RWPE1 (cell line): Measurements from ENCODE around the gene GRIK4.

Source experiments
- CTCF ChIA-PET: fragments of 350-600 bp; sonication (Branson Sonifier 250); formaldehyde crosslinking; extraction: SDS; loops from one replicate; lab custom pipeline; 2021; lab: Yijun Ruan, JAX
- POLR2A ChIA-PET: fragments of 400-600 bp; formaldehyde crosslinking; extraction: SDS; loops from one replicate; lab custom pipeline; 2020; ENCODE audit warnings: antibody characterized with exemption; ENCODE audit not compliant: low non-redundant PET; lab: Yijun Ruan, JAX
- DNase-seq: peaks from one replicate; pipeline ENCODE4 v3.0.0; 2012; ENCODE audit warnings: low spot score
- H3K27ac ChIP-seq: fragments of 450-650 bp; 2 replicates; pipeline ENCODE4 v1.5.1; 2017
- TF ChIP-seq, protein P1 (sequence below): fragments of 450-650 bp; conservative IDR thresholded peaks from 2 replicates; pipeline ENCODE4 v1.5.1; 2017; ENCODE audit warnings: low read depth, mild to moderate bottlenecking

The GRIK4 gene

DNA sequence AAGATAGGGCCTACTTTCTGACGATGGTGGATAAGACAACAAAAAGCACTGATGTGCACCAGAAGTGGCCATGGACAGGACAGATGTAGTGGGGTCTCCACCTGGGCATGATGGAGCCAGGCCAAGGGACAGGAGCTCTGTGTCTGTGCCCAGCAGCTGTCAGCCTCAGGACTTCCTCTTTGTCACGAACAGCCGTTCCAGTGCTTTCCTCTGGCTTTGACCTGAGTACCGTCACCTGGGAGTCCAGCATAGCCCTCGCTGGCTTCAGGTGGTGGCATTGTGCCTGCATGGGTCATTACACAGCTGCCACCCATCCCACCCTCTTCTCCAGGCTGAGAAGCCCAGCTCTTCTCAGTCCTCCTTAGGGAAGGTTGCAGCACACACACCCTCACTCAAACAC lies 137.8 kb downstream of the GRIK4 start:
- POLR2A ChIA-PET = no interaction called here
- no peak overlapping the region for H3K27ac ChIP-seq
- TF ChIP-seq, protein P1, sequence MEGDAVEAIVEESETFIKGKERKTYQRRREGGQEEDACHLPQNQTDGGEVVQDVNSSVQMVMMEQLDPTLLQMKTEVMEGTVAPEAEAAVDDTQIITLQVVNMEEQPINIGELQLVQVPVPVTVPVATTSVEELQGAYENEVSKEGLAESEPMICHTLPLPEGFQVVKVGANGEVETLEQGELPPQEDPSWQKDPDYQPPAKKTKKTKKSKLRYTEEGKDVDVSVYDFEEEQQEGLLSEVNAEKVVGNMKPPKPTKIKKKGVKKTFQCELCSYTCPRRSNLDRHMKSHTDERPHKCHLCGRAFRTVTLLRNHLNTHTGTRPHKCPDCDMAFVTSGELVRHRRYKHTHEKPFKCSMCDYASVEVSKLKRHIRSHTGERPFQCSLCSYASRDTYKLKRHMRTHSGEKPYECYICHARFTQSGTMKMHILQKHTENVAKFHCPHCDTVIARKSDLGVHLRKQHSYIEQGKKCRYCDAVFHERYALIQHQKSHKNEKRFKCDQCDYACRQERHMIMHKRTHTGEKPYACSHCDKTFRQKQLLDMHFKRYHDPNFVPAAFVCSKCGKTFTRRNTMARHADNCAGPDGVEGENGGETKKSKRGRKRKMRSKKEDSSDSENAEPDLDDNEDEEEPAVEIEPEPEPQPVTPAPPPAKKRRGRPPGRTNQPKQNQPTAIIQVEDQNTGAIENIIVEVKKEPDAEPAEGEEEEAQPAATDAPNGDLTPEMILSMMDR = no peak
- DNase-seq = no peak
- CTCF ChIA-PET = interaction anchor here (0.5 kb wide), 1 partner anchor 12 kb away, joined by 3 read pairs; no protein-coding TSS in a partner anchor

DNA sequence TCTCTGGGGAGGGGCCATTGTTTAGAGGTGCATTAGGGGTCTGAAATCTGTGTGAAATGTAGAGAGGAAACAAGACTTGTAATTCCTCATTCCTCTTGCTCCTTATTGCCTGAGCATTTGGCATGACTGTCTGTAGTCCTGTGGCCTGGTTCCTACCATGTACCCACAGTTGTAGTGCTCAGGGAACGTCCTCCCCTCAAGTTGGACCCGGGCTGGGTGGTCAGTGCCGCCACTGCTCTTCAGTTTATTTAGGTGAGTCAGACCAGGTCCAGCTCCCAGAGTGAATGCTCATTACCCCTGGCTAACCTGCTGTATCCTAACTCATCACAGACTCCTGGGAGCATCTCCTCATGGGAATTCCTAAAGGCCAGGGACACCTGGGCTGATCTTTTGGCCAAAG lies 139.8 kb downstream of the GRIK4 start:
- H3K27ac ChIP-seq = no peak overlapping the region
- no peak for DNase-seq
- POLR2A ChIA-PET = no interaction called here
- TF ChIP-seq, protein P1 = no peak
- CTCF ChIA-PET = no interaction called here

DNA sequence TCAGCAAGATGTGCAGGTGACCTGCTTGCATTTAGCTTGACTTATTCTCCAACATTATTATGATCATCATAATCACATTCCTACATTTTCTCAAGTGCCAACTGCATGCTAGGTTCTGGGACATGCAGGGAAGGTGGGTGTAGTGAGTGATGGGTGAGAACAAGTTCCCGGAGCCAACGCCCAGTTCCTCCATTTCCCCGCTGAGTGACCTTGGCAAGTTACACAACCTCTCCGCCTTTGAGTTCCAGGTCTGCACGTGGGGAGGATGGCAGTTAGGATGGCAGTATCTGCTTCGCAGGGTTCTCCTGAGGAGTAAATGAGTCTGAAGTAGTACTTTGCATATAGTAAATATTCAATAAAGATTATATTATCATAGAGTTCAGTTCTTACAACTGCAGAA lies 140.3 kb downstream of the GRIK4 start:
- ChIA-PET POLR2A (interaction anchor here (0.6 kb wide), 1 partner anchor 9 kb away, joined by 3 read pairs; no protein-coding TSS in a partner anchor), CTCF (no interaction called here)
- no peak overlapping the region for H3K27ac ChIP-seq
- no peak for DNase-seq
- TF ChIP-seq, protein P1 = no peak

DNA sequence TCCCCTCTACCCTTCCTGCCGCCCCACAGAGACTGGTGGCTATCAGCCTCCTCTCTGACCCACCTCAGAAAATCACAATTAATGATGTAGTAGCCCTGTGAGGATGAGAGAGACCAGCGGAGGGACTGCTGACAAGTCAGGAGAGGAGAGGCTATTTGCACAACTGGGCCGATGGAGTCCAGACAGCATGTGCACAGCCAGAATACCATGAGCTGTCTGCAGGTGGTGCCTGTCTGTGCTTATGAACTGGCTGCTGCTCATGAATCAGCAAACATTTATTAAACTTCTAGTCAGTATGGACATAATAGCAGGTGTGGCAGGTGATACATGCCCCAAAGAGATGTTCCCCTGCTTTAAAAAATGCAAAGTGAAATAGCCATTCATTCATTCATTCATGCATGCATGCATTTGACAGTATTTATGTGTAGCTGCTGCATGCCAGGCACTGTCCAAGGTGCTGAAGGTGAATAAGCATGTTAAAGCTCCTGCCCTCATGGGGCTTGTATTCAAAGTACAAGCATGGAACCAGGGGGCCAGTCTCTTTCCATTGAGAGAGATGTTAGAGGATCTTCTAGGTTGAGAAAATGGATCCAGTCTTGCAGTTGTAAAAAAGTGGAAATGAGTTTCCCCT lies 141.3 kb downstream of the GRIK4 start:
- H3K27ac ChIP-seq = no peak overlapping the region
- TF ChIP-seq, protein P1 = no peak
- DNase-seq = no peak
- CTCF ChIA-PET = interaction anchor here (1.3 kb wide), 1 partner anchor 142 kb away, joined by 7 read pairs; the partner anchor contains the start of gene GRIK4
- POLR2A ChIA-PET = interaction anchor here (0.6 kb wide), 1 partner anchor 10 kb away, joined by 3 read pairs; no protein-coding TSS in a partner anchor

DNA sequence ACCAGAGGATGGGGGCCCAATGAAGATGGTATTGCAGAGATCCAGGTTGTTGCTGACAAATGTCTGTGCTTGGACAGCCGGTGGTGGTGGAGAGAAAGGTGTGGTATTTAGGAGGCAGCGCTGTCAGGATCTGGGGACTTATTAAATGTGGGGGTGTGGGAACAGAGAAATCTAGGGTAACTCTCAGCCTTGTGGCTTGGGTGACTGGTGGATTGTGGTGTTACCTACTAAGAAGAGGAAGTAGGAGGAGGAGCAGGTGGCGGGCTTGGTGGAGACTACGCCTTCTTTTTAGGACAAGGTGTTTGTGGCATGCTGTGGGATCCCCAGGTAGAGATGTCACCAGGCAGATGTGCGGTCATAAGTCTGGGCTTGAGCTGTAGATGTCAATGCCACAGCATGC lies 144.0 kb downstream of the GRIK4 start:
- POLR2A ChIA-PET = no interaction called here
- CTCF ChIA-PET = no interaction called here
- no peak overlapping the region for H3K27ac ChIP-seq
- DNase-seq = no peak
- TF ChIP-seq, protein P1 = no peak

DNA sequence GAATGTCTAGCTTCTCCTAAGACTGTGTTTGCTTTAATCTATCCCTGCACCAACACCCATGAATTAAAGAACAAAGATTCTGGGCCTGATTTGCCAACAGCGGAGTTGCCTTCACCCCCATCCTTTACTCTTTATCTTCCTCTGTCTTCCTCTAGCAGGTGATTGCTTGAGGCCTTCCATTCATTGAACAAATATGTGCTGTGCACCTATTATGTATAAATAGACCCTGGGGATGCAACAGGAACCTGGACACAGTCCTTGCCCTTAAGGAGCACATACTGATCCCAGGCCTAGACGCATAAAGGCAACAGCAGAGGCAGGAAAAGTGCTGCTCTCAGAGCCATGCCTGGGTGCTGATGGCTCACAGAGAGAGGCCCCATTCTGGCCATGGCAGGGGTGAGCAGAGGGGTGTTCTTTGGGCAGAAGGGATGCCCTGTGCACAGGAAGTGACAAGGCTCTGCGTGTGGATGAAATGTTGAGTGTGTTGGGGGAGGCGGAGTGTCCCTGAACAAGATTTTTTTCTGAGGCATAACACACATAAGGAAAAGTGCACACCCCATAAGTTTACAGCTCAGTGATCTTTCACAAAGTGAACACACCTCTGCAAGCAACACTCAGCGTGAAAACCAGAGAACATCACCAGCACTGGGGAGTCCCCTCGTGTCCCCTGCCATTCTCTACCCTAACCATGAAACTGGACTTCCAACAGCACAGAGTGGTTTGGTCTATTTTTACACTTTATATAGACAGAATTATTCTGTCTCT lies 145.9 kb downstream of the GRIK4 start:
- H3K27ac ChIP-seq = no peak overlapping the region
- DNase-seq = no peak
- POLR2A ChIA-PET = no interaction called here
- TF ChIP-seq, protein P1 = no peak
- CTCF ChIA-PET = no interaction called here
